ENCODE measurements around the gene GPR68. TPM values are rescaled to one million over a fixed set of nuclear protein-coding genes. Genes with fewer than 3 reads are reported as not detected.
"Not testable (repeated sequence)": the region's sequence is repeated elsewhere in the genome, so short reads cannot be mapped to it uniquely, and the experiment has no call there.

Gene GPR68
- total RNA-seq, 2 donors from 2014 or later: 0.37 to 0.66 TPM

- Histone ChIP-seq H3K9ac (ENCODE audit: low read depth in 2 of 2, low read length in 2 of 2) (peak overlapping the region; percentile 49 to 73), H3K4me3 (peak overlapping the region; percentile 53), H3K36me3 (no peaks in the 10 kb centered on the region), H3K27me3 (no peaks in the 10 kb centered on the region), H3K4me1 (no peaks in the 10 kb centered on the region), H3K27ac (no peak overlapping the region), H3K9me3 (no peaks in the 10 kb centered on the region)
- intact Hi-C loops (cut with DNase I): no loop called here
- TF ChIP-seq, protein P1, sequence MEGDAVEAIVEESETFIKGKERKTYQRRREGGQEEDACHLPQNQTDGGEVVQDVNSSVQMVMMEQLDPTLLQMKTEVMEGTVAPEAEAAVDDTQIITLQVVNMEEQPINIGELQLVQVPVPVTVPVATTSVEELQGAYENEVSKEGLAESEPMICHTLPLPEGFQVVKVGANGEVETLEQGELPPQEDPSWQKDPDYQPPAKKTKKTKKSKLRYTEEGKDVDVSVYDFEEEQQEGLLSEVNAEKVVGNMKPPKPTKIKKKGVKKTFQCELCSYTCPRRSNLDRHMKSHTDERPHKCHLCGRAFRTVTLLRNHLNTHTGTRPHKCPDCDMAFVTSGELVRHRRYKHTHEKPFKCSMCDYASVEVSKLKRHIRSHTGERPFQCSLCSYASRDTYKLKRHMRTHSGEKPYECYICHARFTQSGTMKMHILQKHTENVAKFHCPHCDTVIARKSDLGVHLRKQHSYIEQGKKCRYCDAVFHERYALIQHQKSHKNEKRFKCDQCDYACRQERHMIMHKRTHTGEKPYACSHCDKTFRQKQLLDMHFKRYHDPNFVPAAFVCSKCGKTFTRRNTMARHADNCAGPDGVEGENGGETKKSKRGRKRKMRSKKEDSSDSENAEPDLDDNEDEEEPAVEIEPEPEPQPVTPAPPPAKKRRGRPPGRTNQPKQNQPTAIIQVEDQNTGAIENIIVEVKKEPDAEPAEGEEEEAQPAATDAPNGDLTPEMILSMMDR (IDR thresholded peaks at IDR 0.05): no peak
- peak; percentile 56 for DNase-seq
Observed at GRCh38 chr14:91252871-91253794, 8.6 kb upstream of the GPR68 start.

DNA sequence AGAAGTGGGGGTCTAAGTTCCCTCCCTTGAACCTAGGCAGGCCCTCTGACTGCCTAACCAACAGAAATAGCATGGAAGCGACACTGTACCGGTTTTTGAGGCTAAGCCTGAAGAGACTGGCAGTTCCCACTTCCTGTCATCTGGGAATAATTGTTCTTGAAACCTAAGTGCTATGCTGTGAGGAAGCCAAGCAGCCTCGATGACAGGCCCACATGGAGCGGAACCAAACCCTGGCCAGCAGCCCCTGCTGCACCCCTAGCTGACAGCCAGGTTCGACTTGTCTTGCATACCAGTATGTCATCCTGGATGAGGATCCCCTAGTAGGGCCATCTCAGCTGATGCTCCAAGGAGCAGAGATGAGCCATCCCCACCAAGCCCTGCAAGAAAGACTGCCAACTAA, 6.4 kb upstream of the GPR68 start:
- no peaks in the 10 kb centered on the region for H3K27me3 ChIP-seq
- intact Hi-C loops (cut with DNase I): no loop called here
- H3K4me3 ChIP-seq: no peak overlapping the region
- no peaks in the 10 kb centered on the region for H3K4me1 ChIP-seq
- H3K27ac ChIP-seq: peak overlapping the region; percentile 16
- DNase-seq: no peak
- no peak overlapping the region for H3K9ac ChIP-seq (ENCODE audit: low read depth in 2 of 2, low read length in 2 of 2)
- no peaks in the 10 kb centered on the region for H3K9me3 ChIP-seq
- no peaks in the 10 kb centered on the region for H3K36me3 ChIP-seq
- TF ChIP-seq, protein P1 (IDR thresholded peaks at IDR 0.05): no peak

DNA sequence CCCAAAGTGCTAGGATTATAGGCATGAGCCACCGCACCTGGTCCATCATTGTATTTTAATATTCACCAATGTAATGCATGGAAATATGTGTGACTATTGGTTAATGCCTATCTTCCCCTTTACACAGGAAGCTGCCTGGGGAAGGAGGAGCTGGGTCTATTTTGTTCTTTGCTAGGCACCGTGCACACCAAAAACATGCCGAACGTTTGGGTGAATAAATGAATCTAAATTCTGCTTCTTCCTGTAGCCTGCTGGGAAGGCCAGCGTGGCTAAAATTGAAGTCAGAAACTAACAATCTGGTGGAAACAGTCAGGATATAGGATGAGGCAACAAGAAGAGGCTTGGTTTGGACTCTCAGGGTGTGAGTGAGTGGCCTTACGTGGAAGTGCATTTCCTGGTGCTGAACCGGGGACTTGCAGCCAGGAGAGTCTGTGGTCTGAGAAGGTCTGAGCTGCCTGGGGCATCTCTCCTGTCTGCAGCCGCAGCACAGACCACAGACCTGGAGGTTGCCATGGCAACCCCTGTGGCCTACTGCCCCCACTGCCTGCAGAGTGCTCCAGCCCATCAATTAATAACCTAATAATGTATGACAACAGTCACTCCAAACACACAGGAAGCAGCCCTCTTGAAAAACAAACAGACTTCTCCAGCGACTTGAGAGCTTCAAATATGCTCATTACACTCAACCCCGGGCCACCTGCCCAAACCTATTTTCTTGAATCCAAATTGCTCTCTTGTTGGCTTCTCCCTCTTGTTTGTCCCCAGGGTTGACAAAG, 5.5 kb upstream of the GPR68 start:
- H3K27ac ChIP-seq: peak overlapping the region; percentile 16

GRCh38 chr14:91246051-91246852, 1.7 kb upstream of the GPR68 start:
- no peak for DNase-seq
- Histone ChIP-seq H3K9ac (ENCODE audit: low read depth in 2 of 2, low read length in 2 of 2) (no peak overlapping the region), H3K4me1 (no peaks in the 10 kb centered on the region), H3K9me3 (no peaks in the 10 kb centered on the region), H3K4me3 (no peak overlapping the region), H3K36me3 (no peaks in the 10 kb centered on the region), H3K27me3 (no peaks in the 10 kb centered on the region), H3K27ac (no peak overlapping the region)
- intact Hi-C loops (cut with DNase I): no loop called here
- TF ChIP-seq, protein P1 (IDR thresholded peaks at IDR 0.05): no peak

More for the DNA sequence above, 5.5 kb upstream of the GPR68 start:
- no peak overlapping the region for H3K4me3 ChIP-seq
- intact Hi-C loops (cut with DNase I): no loop called here
- TF ChIP-seq, protein P1 (IDR thresholded peaks at IDR 0.05): no peak
- no peak overlapping the region for H3K9ac ChIP-seq (ENCODE audit: low read depth in 2 of 2, low read length in 2 of 2)
- DNase-seq: no peak
- no peaks in the 10 kb centered on the region for H3K9me3 ChIP-seq
- no peaks in the 10 kb centered on the region for H3K36me3 ChIP-seq
- H3K27me3 ChIP-seq: no peaks in the 10 kb centered on the region
- no peaks in the 10 kb centered on the region for H3K4me1 ChIP-seq

- H3K4me1 ChIP-seq; H3K9ac ChIP-seq (ENCODE audit: low read depth in 2 of 2, low read length in 2 of 2); H3K4me3 ChIP-seq; H3K36me3 ChIP-seq; intact Hi-C loops (cut with DNase I); H3K27me3 ChIP-seq; H3K9me3 ChIP-seq; DNase-seq: not testable (repeated sequence)
- H3K27ac ChIP-seq: peak overlapping the region; percentile 48
Observed at GRCh38 chr14:91245616-91246015, 1.1 kb upstream of the GPR68 start.

Measured in colonic mucosa (tissue), 4 donors.